NCI-H345 (cell line): ENCODE measurements around the gene FAM217A.

Experiments
- DNase-seq: peaks from one replicate; lab custom pipeline; 2025; lab: John Stamatoyannopoulos, UW

Gene FAM217A

DNA sequence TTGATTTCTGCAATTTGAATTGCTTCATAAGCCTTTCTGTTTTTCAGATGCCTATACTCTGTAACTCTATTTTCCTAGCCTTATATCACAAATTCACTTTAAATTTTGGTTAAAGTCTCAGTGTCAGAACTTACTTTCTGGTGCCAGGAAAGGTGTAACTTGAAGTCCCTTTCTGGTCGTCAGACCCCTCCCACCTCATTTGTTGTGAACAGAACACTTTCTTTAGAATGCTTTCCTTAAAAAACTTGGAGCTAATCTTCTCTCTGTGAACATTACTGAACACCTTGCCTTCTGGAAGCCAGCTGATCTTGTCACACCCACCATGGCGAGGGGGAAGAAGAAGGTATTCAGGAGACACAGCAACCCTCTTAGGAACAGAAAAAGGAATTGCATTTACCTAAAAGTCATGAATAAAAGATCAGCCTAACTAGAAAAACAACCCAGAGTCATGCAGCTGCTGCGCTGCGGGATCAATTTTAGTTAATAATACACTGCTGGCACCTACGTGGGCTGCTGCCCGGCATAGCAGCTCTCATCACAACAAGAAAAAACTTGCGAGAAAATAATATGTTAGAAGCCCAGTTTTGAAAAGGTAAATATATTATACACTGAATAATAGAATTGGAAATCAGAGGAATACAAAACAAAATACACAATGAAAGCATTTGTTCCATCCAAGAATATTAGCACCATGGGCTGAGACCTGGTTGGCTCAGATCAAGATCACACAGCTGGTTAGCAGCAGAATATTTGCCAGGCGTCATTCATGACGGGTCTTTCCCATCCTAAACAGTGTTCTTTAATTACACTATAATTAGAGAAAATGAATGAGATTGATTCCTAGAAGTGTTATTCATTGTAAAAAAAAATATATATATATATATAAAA is 5.8 kb upstream of the FAM217A start:
- DNase-seq = no peak

DNA sequence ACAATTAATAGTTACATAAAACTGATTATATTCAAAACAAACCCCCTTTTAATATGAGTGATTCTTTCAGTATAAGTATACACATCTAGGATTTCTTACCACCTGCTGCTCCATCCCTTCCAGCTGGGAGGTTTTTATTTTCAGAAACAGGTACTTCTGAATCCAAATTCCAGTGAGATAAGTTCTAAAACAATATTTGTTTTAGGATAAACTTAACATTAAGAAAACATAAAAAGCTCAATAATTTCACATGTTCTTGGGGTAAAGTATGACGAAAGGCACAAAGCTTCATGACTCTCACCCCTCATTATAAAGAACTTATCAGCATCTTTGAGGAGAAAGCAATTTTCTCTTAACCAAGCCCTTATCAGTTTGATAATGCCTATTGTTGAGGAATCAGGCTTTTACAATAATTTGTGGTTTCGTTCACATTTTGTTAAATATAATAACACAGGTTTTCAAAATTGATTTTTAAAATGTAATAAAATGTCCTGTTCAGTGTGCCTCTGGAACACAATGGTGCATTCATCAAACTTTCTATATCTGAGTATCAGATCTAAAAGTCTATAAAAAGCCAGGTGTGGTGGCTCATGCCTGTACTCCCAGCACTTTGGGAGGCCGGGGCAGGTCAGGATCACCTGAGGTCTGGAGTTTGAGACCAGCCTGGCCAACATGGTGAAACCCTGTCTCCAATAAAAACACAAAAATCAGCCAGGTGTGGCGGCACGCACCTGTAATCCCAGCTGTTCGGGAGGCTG is 4.3 kb downstream of the FAM217A start:
- no peak for DNase-seq

DNA sequence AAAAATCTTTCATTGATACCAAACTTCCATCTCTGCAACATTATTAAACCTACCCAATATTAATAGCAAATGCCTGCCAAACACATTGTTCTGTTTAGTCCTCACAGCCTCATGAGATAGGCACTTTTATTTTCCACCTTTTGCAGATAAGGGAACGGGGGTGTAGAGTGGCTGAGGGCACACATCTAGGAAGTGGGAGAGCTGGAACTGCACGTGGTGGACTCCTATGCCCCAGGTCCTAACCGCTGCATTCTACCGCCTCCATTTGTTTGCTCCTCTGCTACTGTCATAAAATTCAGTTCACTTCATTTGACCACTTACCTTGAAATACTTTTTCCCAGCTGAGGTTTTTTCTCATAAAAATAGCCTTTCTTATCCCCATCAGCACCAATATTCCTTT is 7.6 kb downstream of the FAM217A start:
- no peak for DNase-seq

DNA sequence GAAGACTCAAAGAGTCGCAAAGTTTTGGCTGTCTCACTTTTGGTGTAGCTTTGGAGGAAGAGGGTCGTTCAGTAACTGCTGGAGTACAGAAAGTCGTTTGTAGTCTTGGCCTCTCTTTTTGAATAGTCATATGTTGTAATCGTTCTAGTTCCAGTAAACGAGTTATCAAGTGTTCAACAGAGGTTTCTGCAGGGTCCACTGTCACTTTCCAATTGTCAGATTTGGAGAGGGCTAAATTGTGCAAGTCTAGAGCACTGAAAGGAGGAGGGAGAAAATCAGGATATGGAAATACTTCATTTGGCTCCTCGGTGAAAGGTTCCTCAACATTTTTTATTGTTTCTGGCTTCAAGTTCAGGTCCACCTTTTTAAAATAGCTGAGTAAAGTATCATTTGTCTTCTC is 9.7 kb downstream of the FAM217A start:
- DNase-seq = no peak

DNA sequence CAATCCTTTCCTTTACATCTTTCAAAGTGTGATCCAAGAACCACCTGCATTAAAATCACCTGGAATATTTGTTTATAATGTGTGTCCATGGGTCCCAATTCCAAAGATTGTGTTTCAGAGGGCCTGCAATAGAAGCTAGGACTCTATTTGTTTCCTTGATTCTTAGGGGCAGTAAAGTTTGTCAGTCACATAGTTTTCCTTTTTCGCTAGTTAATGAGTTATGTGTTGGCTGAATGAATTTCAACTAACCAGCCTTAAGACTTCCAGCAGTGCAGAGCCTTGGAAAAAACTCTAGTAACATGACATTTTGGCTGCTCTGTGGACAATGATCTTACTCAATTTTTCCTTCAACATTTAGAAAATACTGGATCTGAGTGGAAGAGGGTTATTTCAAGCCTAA is 11.3 kb downstream of the FAM217A start:
- DNase-seq = no peak

DNA sequence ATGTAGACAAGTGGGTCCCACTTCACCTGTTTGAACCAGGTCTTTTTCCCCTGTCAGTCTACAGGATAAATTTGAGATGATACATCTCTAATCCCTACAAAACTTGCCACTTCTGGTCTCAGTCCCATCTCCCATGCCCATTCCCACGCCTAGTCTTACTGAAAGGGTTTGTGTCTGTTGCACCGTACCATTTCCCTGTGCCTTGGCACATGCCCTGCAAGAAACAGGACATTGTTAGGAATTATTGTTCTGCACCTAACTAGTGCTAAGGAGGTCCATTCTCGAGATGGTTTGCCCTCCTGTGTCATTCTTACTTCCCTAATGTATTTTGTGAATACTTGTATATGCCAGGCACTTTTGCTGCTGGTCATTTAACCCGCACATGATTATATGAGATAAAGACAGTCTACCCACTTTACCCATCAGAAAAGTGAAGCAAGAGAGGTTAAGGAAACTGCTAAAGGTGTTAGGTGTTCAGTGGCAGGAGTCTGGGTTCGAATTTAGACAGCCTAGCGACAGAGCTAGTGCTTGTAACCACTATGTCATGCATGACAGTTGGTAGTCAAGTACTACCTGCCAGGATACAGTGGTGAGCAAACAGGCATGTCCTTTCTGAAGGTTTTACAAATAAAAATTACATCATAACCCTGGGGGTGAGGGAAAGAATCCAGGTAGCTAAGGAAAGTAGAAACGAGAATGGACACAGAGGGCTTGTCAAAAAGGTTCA is 12.7 kb downstream of the FAM217A start:
- no peak for DNase-seq

DNA sequence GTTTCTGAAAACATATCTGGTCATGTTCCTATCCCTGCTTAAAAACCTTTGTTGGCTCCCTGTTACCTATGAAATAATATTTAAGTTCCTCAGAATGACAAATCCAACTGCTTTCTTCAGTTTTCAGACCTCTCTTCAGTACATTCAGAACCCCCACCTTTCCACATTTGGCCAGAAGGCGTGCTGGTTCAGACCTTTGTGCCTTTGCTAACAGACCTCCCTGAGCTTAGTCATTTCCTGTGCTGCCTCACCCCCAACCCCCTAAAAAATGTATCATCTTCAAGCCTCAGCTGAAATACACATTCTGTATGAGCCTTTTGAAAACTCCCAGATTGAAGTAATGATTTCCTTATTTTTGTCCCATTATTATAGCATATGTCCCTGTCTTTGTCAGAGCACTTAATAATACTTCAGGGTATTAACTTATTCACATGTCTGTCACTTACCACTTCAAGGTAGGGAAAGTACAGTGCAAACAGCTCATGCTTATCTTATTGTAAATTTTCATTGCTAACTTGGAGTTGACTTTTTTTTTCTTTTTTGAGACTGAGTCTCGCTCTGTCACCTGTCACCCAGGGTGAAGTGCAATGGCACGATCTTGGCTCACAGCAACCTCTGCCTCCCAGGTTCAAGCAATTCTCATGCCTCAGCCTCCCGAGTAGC is 19.7 kb downstream of the FAM217A start:
- no peak for DNase-seq

DNA sequence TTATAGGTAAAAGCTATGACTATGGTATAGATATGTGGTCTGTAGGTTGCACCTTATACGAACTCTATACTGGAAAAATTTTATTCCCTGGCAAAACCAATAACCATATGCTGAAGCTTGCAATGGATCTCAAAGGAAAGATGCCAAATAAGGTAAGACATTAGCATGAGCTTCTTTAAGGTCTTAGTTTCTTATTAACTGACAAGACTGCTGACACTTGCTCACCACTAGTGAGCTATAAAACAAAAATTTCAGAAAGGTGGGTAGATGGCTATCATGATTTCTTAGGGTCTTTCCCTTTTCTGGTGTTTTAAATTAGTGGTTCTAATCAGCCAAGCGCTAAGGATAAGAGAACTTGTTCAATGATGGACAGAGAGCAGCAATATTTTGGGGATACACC is 21.9 kb downstream of the FAM217A start:
- DNase-seq = no peak

DNA sequence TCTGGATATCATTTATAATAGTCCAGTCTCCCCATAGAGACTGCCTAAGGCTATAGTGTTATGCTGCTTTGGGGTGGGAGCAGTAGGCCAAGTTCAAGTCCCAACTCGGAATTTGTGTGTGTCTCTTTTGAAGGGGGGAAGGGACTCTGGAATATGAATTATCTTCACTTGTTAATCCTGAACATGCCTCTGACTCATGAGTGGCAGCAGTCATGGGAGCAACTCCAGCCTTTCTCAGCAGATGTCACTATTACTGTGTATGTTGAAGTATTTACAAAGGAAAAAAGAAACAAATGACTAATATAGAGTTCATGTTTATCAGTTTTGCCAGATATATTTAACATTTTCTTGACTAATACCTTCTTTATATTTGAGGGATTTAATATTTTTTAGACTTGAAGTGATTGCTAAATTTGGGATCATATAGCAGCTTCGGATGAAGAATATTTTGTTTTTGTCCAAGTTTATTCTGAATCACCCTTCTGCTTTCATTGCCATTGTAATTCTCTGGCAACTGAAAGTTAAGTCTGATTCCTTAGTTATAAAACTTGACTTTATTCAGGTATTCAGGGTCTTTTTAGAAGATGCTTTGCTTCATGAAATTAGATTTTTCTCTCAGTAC is 23.4 kb downstream of the FAM217A start:
- no peak for DNase-seq

DNA sequence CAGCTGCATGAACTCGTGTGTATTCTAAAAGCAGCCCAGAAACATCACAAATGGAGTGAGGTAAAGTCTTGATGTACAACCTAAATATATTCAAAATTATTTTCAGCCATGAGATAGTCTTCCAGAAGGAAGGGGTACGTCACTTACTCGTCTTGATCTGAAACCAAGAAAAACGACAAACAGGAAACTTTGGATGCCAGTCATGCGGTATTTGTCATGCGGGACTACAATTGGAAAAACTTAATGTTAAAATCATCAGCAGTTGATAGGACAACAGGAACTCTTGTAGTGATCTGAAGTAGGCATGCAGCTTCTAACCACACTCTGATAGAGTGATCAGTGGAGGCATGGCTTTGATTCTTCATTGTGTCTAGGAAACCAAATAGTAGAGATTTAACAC is 29.7 kb downstream of the FAM217A start:
- DNase-seq = no peak

DNA sequence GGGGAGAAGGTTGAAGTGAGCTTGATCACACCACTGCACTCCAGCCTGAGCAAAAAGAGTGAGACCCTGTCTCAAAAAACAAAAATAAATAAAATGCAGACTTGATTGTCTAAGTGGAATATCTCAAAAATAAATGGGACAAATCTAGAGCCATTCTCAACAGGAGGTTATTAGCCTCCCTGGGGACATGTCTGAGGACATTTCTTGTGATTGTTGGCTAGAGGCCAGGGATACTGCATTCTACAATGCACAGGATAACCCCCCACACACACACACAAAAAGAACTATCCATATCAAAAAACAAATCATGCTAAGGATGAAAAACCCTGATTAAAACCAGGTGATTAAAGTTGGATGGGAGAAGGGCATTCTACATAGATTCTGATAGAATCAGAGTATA is 37.5 kb downstream of the FAM217A start:
- no peak for DNase-seq

DNA sequence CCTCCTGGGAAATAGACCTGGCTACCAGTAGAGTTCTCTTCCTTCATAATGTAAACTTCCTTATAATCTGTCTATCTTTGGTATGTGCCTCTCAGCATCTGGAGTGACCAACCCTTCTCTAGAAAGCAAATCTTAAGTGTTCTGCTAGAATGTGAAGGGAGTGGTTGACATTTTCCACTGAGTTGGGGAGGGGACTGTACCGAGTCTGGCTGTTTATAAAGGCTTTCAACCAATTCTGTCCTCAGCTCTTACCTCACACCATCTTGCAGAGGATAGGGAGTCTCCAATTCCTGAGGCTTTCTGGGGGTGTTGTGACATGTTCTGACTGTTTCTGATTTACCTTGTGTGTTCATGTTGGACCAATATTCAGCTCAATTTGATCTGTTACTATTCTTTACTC is 39.6 kb downstream of the FAM217A start:
- no peak for DNase-seq

DNA sequence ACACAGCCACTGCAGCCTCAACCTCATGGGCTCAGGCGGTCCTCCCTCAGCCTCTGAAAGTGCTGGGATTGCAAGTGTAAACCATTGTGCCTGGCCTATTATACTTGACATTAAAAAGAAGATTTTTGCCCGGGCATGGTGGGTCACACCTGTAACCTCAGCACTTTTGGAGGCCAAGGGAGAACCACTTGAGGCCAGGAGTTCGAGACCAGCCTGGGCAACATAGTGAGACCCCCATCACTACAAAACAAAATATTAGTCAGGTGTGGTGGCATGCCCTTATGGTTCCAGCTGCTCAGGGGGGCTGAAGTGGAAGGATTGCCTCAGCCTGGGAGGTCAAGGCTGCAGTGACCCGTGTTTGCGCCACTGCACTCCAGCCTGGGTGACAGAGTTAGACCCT is 42.4 kb downstream of the FAM217A start:
- no peak for DNase-seq

DNA sequence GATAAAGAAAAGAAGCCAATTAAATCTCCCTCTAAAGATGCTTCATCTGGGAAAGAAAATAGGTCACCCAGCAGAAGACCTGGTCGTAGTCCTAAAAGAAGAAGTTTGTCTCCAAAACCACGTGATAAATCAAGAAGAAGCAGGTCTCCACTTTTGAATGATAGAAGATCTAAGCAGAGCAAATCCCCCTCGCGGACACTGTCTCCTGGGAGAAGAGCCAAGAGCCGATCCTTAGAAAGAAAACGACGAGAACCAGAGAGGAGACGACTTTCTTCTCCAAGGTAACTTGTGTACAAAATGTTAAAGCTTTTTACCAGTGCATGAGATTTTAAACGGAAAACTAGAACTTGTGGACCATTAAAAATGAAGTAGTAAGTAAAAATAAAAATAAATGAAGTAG is 46.5 kb downstream of the FAM217A start:
- no peak for DNase-seq

DNA sequence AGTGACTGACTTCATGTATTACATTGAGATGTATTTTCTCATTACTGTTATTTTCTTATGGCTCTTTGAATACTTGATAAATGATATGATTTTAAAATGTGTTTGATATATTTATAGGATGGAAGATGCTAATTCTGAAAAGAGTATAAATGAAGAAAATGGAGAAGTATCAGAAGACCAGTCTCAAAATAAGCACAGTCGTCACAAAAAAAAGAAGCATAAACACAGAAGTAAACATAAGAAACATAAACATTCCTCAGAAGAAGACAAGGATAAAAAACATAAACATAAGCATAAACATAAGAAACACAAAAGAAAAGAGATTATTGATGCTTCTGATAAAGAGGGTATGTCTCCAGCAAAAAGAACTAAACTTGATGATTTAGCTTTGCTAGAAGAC is 47.5 kb downstream of the FAM217A start:
- DNase-seq = no peak

DNA sequence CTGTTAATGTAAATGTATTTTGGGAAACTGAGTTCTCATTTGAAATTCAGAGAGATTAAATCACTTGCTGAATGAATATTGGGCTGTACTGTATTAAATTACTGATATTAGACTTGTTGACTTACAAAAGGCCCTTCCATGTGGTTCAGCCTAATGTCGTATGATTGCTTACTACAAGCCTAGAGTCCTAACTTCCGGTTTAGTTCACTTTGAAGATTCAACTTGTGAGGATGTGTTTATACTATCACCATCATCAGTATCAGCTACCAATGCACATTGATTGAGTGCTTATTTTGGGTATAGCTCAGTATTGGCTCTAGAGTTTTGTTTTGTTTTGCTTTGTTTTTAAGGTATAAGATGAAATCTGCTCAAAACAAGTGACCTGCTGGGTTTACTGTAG is 48.3 kb downstream of the FAM217A start:
- DNase-seq = no peak

DNA sequence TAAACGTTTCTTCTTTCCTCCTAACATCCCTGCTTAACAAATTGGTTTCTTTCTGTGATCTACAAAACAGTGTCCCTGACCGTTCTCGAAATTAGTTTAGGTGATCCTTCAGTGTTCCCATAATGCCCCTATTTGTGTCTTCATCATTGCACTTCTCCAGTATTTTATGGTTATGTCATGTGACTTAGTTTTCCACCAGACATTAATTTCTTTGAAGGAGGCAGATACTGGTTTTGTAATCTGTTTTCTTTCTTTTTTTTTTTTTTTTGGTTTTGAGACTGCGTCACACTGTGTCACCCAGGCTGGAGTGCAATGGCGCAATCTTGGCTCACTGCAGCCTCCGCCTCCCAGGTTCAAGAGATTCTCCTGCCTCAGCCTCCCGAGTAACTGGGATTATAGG is 49.2 kb downstream of the FAM217A start:
- no peak for DNase-seq

DNA sequence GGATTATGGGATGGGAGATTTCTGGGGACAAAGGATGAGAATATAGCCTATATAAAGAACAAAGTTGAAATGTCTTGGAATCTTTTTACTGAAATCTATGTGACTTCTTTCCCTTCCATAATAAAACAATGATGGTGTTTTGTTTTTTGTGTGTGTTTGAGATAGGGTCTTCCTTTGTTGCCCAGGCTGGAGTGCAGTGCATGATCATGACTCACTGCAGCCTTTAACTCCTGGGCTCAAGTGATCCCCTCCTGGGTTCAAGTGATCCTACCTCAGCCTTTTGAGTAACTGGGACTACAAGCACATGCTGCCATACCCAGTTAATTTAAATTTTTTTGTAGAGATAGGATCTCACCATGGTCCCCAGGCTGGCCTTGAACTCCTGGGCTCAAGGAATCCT is 50.9 kb downstream of the FAM217A start:
- DNase-seq = no peak

DNA sequence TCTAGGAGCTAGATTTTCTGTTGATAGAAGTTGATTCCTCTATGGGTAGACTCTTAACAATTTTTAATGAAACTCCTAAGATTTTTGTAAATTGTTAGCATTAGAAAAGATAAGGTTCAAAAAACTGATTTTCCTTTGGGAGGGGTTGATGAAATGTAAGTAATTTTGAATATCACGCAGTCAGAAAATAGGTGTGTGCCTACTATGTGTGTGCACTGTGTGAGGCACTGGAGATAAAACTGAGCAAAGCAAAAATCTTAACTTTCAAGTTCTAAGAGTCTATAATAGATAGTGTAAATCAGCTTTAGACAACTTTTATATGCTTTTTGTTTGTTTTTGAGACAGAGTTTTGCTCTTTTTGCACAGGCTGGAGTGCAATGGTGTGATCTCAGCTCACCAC is 53.3 kb downstream of the FAM217A start:
- no peak for DNase-seq

DNA sequence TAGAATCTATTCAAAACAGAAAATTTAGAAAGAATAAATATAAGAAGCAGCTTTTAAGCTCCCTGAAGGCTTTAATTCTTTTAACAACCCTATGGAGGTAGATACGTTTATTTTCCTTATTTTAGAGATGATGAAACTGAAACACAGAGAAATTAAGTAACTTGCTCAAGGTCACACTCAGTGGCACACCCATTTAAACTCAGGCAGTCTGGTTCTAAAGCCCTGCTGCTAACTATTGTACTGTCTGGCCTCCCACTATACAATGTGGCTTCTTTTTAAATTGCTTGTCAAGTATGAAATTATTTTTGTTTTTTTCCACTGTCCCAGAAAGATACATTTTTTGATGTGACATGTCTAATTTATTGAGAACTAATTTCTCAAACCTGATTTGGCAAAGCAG is 55.7 kb downstream of the FAM217A start:
- DNase-seq = no peak

DNA sequence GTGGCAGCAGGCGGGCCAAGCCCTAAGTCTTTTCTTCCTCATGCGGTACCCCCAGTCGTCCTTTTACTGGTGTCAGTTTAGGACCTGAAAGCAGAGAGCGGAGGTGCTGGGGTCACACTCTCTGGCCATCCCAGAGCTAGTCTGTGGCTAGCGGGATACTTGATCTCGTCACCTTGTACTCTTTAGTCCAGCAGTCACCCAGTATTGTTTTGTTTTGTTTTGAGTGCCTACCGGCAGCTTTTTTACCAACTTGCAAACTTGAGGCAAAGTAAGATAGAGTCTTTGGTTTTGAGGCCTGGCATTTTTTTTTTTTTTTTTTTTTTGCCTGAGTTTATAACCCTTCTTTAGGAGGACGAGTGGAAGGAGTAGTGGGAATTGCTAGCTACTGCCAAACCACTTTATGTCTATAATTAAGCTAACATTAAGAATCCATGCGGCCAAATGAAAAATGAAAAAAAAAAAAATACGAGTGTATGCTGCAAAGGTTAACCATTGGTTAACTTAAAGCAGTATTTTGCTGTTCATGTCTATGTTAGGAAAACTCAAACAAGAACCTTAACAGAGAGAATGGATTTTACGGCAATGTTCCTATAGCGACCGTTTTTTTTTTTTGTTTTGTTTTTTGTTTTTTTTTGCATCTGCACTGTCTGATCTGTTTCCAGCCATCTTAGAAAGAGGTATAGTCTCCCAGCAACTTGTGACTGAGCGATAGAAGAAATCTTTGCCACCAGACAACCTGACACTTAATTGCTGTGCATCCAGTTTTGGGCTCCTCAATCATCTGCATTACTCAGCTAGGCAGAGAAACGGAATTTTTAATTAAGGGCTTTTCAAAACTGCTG is 56.9 kb downstream of the FAM217A start:
- DNase-seq = no peak
